Endothelial cell of umbilical vein (primary cell): ENCODE measurements around the gene CENPP. TPM values are rescaled to one million over a fixed set of nuclear protein-coding genes. Genes with fewer than 3 reads are reported as not detected.

Source experiments
- BruUV-seq: library from RNA; stranded (reverse); fragments of 400-500 nt; replicated peaks from 2 replicates; lab custom pipeline; 2021; lab: Mats Ljungman, UMichigan
- CTCF ChIA-PET: fragments of 300-600, 350-600 bp; sonication (Branson Sonifier 250); formaldehyde crosslinking; loops from one replicate; lab custom pipeline; 2021; ENCODE audit warnings: antibody characterized with exemption, inconsistent platforms; lab: Charles Lee
- POLR2A ChIA-PET: fragments of 300-600, 350-600 bp; sonication (Branson Sonifier 250); formaldehyde crosslinking; loops from one replicate; lab custom pipeline; 2021; ENCODE audit warnings: antibody characterized with exemption, inconsistent platforms; lab: Charles Lee
- DNase-seq: peaks from one replicate; pipeline ENCODE4 v3.0.0-alpha.2; 2011; ENCODE audit warnings: low read depth, low spot score
- FAIRE-seq: peaks from 2 replicates; lab custom pipeline; 2011; peaks lifted over from hg19 to GRCh38; lab: Jason Lieb, UNC
- H2AFZ ChIP-seq: 2 replicates; pipeline ENCODE4 v1.6.0; 2012; ENCODE audit warnings: low read depth, low read length, control low read depth, inconsistent platforms
- H3K27ac ChIP-seq: 2 replicates; pipeline ENCODE4 v1.5.1; 2011; ENCODE audit warnings: low read depth, mild to moderate bottlenecking, control low read depth, low read length, moderate library complexity; ENCODE audit not compliant: insufficient read depth
- H3K27me3 ChIP-seq, 2 experiments: 2 replicates each; pipeline versions ENCODE4 v1.6.0 to v1.6.1; 2011; ENCODE audit warnings: low read length in 2 of 2, mixed read lengths in 1 of 2; ENCODE audit not compliant: control insufficient read depth in 2 of 2, insufficient read depth in 2 of 2
- H3K36me3 ChIP-seq, 2 experiments: 2 replicates in 1 of 2; 3 replicates in 1 of 2; pipeline ENCODE4 v1.5.1; 2011; ENCODE audit warnings: low read length in 2 of 2, mild to moderate bottlenecking in 1 of 2, moderate library complexity in 1 of 2; ENCODE audit not compliant: control insufficient read depth in 2 of 2, insufficient read depth in 2 of 2; ENCODE audit errors: extremely low read depth in 1 of 2
- H3K4me1 ChIP-seq: 3 replicates; pipeline ENCODE4 v1.5.1; 2011; ENCODE audit warnings: mild to moderate bottlenecking, low read length; ENCODE audit not compliant: control insufficient read depth, insufficient read depth; ENCODE audit errors: extremely low read depth
- H3K4me2 ChIP-seq: 2 replicates; pipeline ENCODE4 v1.6.1; 2011; ENCODE audit warnings: low read length, control low read depth, mixed read lengths; ENCODE audit not compliant: insufficient read depth
- H3K4me3 ChIP-seq, 3 experiments: fragments of 200-600 bp in 1 of 3; sonication (generic), shearing (Covaris generic) in 1 of 3; replicated peaks in 1 of 3; 2 replicates each; pipeline ENCODE4 v1.5.1; 2011 to 2016; ENCODE audit warnings: control low read depth in 3 of 3, low read length in 3 of 3, mild to moderate bottlenecking in 2 of 3, inconsistent platforms in 1 of 3, low read depth in 1 of 3, moderate library complexity in 1 of 3; ENCODE audit not compliant: insufficient read depth in 1 of 3
- H3K79me2 ChIP-seq: 2 replicates; pipeline ENCODE4 v1.6.0; 2012; ENCODE audit warnings: low read length, inconsistent platforms; ENCODE audit not compliant: control insufficient read depth, insufficient read depth
- H3K9ac ChIP-seq: replicated peaks from 2 replicates; pipeline ENCODE3; 2011; ENCODE audit warnings: low read length, control low read depth; ENCODE audit not compliant: insufficient read depth; ENCODE audit errors: extremely low read depth
- H3K9me1 ChIP-seq: replicated peaks from 3 replicates; pipeline ENCODE4 v1.6.0; 2011; ENCODE audit warnings: mild to moderate bottlenecking, low read length; ENCODE audit not compliant: control insufficient read depth, insufficient read depth; ENCODE audit errors: extremely low read depth
- H3K9me3 ChIP-seq: replicated peaks from 2 replicates; pipeline ENCODE4 v1.5.1; 2012; ENCODE audit warnings: low read length, inconsistent platforms; ENCODE audit not compliant: control insufficient read depth, insufficient read depth
- H4K20me1 ChIP-seq: replicated peaks from 2 replicates; pipeline ENCODE3; 2011; ENCODE audit warnings: mild to moderate bottlenecking, low read length; ENCODE audit not compliant: control insufficient read depth, insufficient read depth; ENCODE audit errors: extremely low read depth
- CTCF ChIP-seq, 2 donors: IDR thresholded peaks; 1 replicate in 1 of 2; 2 replicates in 1 of 2; pipeline ENCODE4 v1.5.1; 2011; ENCODE audit warnings: low read length in 2 of 2, mild to moderate bottlenecking in 2 of 2, moderate library complexity in 2 of 2, control low read depth in 1 of 2, inconsistent platforms in 1 of 2, low read depth in 1 of 2; ENCODE audit not compliant: insufficient read depth in 1 of 2; ENCODE audit errors: extremely low read depth in 1 of 2
- FOS ChIP-seq: IDR thresholded peaks from 2 replicates; pipeline ENCODE4 v1.6.1; 2011; ENCODE audit warnings: mild to moderate bottlenecking, low read length, moderate library complexity, borderline replicate concordance; ENCODE audit not compliant: insufficient read depth
- JUN ChIP-seq: IDR thresholded peaks from 2 replicates; pipeline ENCODE4 v1.6.1; 2011; ENCODE audit warnings: borderline replicate concordance, low read depth; ENCODE audit not compliant: insufficient read length, insufficient read depth
- MYC ChIP-seq: IDR thresholded peaks from one replicate; pipeline ENCODE4 v1.6.1; 2011; ENCODE audit warnings: mild to moderate bottlenecking, low read depth, low read length
- dilution Hi-C: fragments of 300-500 bp; cut with MboI; formaldehyde crosslinking; loops from one replicate; pipeline ENCODE4 v1.15.0; 2019; ENCODE audit warnings: low sequenced_read_pairs; ENCODE audit not compliant: extremely low pct_ligation_motif_present
- intact Hi-C: fragments of 100-400 bp; cut with micrococcal nuclease; formaldehyde crosslinking; loops from one replicate; pipeline ENCODE4 v1.10.0; 2022
- polyA plus RNA-seq, 4 experiments: library from polyadenylated mRNA; depleted of rRNA in 3 of 4; stranded (reverse) in 3 of 4; unstranded in 1 of 4; fragments of >200 nt; gene quantifications; 2 replicates each; pipeline versions ENCODE4 v1.2.1 to v1.2.3, GENCODE V29; 2011 to 2012; ENCODE audit warnings: missing spikeins in 1 of 4
- total RNA-seq: library from RNA; stranded (reverse); gene quantifications from 2 replicates; pipeline ENCODE4 v1.2.3, GENCODE V29; 2021

CENPP gene
- total and polyA plus RNA-seq, 2 donors (not counting 3 experiments of a cell fraction or from before 2014, with no cell fraction given) = 1.2 to 12.0 TPM

- no peak for FAIRE-seq
Measured at GRCh38 chr9:92438900-92439526, 113.3 kb downstream of the CENPP start.

More at GRCh38 chr9:92438900-92439526, 113.3 kb downstream of the CENPP start:
- Histone ChIP-seq H4K20me1 (no peaks in the 10 kb centered on the region), H3K27me3 (no peaks in the 10 kb centered on the region), H2AFZ (no peak overlapping the region), H3K79me2 (no peaks in the 10 kb centered on the region), H3K4me3 (no peak overlapping the region), H3K36me3 (no peaks in the 10 kb centered on the region), H3K9me1 (no peaks in the 10 kb centered on the region), H3K9ac (no peak overlapping the region), H3K9me3 (no peaks in the 10 kb centered on the region), H3K4me1 (no peaks in the 10 kb centered on the region), H3K4me2 (no peak overlapping the region), H3K27ac (no peak overlapping the region)
- dilution Hi-C loops = no loop called here
- BruUV-seq = no TSS peak
- intact Hi-C loops = loop anchor here (2.0 to 10.0 kb wide), 4 partner anchors 46 to 300 kb away; partner anchors contain the start of genes ASPN, CENPP and NOL8
- DNase-seq = peak; percentile 38
- ChIA-PET POLR2A (no interaction called here), CTCF (interaction anchor here (0.7 to 2.5 kb wide), 23 partner anchors 9 to 300 kb away, joined by 3 to 37 read pairs (median 3); partner anchors contain the start of genes CENPP and NOL8)
- TF ChIP-seq CTCF (IDR thresholded peaks at IDR 0.05; ENCODE audit: extremely low read depth in 1 of 2, insufficient read depth in 1 of 2, low read depth in 1 of 2, low read length in 2 of 2) (no peak), MYC (no peak), FOS (no peak), JUN (no peak)
